LHCN-M2 (cell line): ENCODE measurements around the gene TYW1B. TPM values are rescaled to one million over a fixed set of nuclear protein-coding genes. Genes with fewer than 3 reads are reported as not detected.
"Not testable (repeated sequence)": the region's sequence is repeated elsewhere in the genome, so short reads cannot be mapped to it uniquely, and the experiment has no call there.

Source experiments
- DNase-seq: peaks from one replicate; pipeline ENCODE4 v3.0.0-alpha.2; 2012; ENCODE audit warnings: low read depth
- total RNA-seq: library from RNA; depleted of rRNA; stranded (reverse); fragments of >200 nt; gene quantifications from 2 replicates; pipeline ENCODE4 v1.2.3, GENCODE V29; 2014

The TYW1B gene
- total RNA-seq, 1 experiment from 2014 or later = 1.5 TPM

DNA sequence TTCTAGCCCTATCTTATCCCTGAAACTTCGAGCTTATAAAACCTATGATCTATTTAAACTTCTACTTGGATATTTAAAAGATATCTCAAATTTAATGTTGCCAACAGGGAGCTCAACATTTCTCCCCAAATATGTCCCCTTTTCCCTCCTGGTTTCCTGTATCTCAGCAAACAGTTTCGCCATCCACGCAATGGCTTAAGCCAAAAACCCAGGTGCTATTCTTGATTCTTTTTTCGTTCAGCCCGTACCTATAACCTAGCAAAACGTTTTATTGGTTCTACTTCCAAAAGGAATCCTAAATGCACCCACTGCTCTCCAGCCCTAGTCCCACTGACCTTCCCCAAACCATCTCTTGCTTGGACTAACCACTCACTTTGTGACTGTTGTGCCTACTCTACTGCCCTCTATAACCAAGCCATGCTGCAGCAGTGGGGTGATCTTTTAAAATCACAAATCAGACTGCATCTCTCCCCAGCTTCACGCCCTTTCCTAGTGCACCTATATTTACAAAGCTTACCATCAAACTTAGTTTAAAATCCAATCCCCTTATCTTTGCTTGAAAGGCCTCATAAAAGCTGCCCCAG, 201.5 kb downstream of the TYW1B start:
- not testable (repeated sequence) for DNase-seq

- DNase-seq = not testable (repeated sequence)
These were observed 202.1 kb downstream of the TYW1B start for GRCh38 chr7:72625721-72626423.

DNA sequence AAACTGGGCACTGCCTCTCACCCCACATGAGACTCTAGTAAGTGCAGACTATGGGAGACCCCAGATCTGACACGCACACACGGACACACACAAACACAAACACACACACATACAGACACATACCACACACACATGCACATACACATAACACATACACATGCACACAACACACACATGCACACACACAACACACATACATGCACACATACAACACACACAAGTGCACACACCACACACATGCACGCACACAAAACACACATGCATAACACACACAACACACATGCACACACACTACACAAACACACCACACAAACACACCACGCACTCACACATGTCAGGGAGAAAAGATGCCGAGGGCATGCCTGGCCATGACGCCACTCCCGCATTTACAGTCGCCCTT, 205.5 kb downstream of the TYW1B start:
- peak; percentile 4 for DNase-seq

- not testable (repeated sequence) for DNase-seq
These were observed 206.2 kb downstream of the TYW1B start for GRCh38 chr7:72621761-72622187.

DNA sequence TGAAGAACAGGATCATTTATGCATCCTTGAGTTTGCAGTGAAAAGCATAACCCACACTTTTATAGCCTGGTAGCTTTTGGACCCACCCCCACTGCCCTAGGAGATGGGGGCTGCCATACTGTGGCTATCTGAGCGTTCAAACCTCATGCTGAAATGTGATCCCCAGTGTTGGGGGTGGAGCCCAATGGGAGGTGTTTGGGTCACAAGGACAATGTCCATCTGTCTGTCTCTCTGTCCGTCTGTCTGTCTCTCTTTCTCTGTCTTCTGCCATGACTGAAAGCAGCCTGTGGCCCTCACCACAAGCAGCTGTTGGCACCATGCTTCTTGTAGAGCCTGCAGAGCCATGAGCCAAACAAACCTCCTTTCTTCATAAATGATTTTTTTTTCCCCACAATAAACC, 207.1 kb downstream of the TYW1B start:
- not testable (repeated sequence) for DNase-seq

GRCh38 chr7:72618435-72619180, 209.4 kb downstream of the TYW1B start:
- peak; percentile 92 for DNase-seq

DNA sequence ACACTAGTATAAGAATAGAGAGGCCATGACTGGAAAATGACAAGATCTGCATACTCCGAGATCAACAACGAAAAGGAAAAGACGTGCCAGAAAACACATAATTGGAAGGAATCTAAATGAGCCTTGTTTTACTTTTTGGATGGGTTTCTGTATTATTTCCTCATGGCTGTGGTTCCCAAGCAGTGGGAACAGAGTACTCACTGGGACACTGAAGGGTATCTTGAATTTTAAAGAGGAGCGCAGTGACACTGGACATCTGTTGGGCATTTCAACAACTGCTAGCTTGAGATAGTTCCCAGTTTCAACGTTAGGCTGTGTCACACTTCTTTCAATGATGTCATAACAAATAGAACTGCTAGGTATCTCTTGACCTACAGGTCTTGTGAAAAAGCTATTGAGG, 218.2 kb downstream of the TYW1B start:
- not testable (repeated sequence) for DNase-seq

DNA sequence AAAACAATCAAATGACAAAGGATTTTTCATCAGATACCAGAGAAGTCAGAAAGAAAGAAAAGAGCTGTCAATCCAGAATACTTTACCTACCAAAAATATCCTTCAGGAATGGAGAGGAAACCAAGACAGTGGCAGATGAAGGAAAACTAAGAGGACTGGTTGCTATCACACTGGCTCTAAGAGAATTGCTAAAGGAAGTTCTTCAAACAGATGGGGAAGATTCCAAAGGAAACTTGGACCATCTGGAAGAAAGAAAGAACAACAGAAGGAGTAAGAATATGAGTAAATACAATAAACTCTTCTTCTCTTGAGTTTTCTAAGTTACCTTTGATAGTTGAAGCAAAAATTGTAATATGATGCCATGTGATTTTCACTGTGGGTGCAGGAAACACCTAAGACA, 220.0 kb downstream of the TYW1B start:
- not testable (repeated sequence) for DNase-seq

- not testable (repeated sequence) for DNase-seq
These were observed 222.1 kb downstream of the TYW1B start for GRCh38 chr7:72605863-72606431.

DNA sequence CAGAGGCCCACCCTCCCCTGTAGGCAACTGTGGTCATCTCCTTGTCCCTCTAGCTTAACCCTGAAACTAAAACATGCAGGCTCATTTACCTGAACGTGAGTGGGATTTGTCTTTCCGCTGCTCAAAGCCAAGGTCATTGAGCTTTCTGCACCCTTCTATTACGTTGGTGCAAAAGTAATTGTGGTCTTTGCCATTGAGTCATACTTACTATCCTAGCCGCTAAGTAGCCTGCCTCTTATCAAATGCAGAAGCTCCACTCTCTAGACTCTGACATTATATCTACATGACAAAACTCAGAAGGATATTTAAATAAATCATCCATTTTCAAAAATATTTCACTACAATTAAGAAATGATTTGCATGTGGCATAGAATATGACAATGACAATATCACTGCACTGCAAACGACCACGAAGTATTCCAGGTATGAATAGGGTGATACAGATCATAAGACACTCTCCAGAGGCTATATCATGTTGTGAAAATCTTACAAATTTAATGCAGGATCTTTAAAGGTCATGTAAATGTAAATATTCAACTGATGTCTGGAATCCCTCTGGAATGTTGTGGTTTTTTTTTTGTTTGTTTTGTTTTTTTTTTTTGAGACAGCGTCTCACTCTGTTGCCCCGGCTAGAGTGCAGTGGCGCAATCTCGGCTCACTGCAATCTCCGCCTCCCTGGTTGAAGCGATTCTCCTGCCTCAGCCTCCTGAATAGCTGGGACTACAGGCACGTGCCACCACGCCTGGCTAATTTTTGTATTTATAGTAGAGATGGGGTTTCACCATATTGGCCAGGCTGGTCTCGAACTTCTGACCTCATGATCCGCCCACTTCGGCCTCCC, 223.0 kb downstream of the TYW1B start:
- DNase-seq = not testable (repeated sequence)

GRCh38 chr7:72603476-72603875, 224.5 kb downstream of the TYW1B start:
- DNase-seq = not testable (repeated sequence)

GRCh38 chr7:72603073-72603472, 224.9 kb downstream of the TYW1B start:
- DNase-seq = no peak

DNA sequence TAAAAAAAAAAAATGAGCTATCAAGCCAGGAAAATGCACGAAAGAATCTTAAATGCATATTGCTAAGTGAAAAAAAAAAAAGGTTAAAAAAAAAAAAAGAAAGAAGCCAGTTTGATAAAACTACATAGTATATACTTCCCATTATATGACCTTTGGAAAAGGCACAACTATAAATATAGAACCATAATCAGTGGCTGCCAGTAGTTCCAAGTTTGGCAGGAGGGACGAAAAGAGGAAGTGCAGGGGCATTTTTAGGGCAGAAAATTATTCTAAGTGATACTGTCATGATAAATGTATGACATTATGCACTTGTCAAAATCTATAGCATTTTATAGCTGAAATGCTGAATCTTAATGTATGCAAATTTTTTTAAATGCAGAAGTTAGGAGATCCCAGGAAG, 226.3 kb downstream of the TYW1B start:
- DNase-seq = not testable (repeated sequence)

- DNase-seq = peak; percentile 7
These were observed 238.0 kb downstream of the TYW1B start for GRCh38 chr7:72590023-72590422.

- peak; percentile 8 for DNase-seq
These were observed 240.7 kb downstream of the TYW1B start for GRCh38 chr7:72587267-72587666.

GRCh38 chr7:72584576-72584975, 243.4 kb downstream of the TYW1B start:
- not testable (repeated sequence) for DNase-seq

- DNase-seq = not testable (repeated sequence)
These were observed 244.2 kb downstream of the TYW1B start for GRCh38 chr7:72583620-72584361.

- DNase-seq = peak; percentile 96
These were observed 247.7 kb downstream of the TYW1B start for GRCh38 chr7:72580142-72580770.

DNA sequence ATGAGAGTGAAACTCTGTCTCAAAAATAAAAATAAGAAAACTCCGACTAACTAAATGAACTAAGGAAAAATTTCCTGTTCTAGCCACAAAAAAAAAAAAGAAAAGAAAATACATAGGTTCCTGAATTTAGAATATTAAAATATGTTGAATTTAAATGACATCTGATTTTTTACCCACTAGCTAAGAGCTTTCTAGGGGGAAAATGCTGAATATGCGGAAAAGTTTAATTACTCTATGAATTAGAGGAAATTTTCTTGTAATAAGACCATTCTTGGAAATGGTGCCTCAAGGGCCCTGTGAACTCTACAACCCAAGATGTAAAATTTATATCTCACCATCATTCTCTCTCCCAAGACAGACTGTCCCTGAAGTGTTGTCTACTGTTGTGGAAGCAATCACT, 250.9 kb downstream of the TYW1B start:
- no peak for DNase-seq

GRCh38 chr7:72561988-72562387, 266.0 kb downstream of the TYW1B start:
- not testable (repeated sequence) for DNase-seq
